ENCODE results near the gene TMC5.
A peak's percentile ranks its signal among the peaks of the same experiment; 100 is the strongest.

Gene TMC5

DNA sequence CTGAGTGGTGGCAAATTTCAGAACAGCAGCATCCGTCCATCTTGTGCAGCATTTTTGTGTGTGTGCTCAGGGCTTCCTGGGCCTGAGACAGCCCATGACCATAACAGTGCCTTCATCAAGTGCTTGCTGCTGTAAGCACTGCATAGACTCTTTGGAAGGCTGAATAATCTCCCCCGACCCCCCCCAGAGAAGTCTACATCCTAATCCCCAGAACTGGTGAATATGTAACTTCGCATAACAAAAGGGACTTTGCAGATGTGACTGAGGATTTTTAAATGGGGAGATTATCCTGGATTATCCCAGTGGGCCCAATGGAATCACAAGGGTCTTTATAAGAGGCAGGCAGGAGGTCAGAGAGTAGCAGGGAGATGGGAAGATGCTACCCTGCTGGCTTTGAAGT, 50.6 kb downstream of the TMC5 start:
- DNase-seq = no peak

- DNase-seq = no peak
Measured at GRCh38 chr16:19472482-19472881, 54.8 kb downstream of the TMC5 start.

DNA sequence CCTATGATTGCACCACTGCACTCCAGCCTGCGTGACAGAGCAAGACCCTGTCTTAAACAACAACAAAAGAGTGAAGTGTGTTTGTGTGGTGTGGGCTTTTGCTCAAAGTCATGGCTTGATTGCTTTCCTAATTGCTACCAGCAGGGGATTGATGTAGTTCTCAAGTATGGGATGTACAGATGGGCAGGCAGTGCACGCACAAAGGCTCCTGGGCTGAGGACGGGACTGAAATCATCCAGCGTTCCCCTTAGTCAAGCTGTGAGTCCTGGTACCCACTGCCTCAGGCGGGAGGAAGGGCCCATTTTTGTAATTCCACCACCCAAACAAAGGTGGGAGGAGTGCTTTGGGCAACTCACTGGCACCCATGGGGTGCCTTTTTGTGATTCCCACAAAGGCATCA, 56.9 kb downstream of the TMC5 start:
- DNase-seq = no peak

DNA sequence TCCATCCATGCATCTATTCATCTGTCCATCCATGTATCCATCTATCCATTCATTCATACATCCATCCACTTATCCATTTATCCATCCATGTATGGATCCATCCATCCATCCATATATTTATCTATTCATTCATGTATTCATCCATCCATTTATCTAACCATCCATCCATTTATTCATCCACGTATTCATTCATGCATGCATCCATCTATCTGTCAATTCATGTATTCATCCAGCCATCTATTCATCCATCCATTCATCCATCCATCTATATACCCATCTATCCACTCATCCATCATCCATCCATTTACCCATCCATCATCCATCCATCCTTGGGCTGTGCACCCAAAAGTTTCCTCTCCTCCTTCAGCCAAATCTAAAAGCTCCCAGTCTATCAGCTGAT, 60.8 kb downstream of the TMC5 start:
- DNase-seq = no peak

- DNase-seq = no peak
Measured at GRCh38 chr16:19479302-19479721, 61.6 kb downstream of the TMC5 start.

DNA sequence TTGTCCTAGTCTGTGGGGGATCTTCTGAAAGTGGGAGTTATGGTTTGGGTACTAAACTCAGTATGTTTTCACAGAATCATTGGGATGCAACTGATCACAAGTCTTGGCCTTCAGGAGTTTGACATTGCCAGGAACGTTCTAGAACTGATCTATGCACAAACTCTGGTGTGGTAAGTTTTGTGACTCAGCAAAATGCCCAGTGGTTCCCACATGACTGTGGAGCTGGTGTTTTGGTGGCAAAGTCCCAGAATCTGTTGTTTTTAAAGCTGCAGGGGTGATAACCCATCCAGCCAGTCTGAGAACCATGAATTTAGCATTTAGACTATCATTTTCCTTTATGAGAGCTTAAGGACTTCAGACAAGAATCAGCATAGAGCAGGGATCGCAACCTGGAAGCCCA, 63.6 kb downstream of the TMC5 start:
- no peak for DNase-seq

- no peak for DNase-seq
Measured at GRCh38 chr16:19481769-19482168, 64.1 kb downstream of the TMC5 start.

- no peak for DNase-seq
Measured at GRCh38 chr16:19482291-19482690, 64.6 kb downstream of the TMC5 start.

- DNase-seq = no peak
Measured at GRCh38 chr16:19484096-19484495, 66.4 kb downstream of the TMC5 start.

- no peak for DNase-seq
Measured at GRCh38 chr16:19485611-19486010, 67.9 kb downstream of the TMC5 start.

- no peak for DNase-seq
Measured at GRCh38 chr16:19486051-19486450, 68.4 kb downstream of the TMC5 start.

- DNase-seq = no peak
Measured at GRCh38 chr16:19486750-19487325, 69.2 kb downstream of the TMC5 start.

DNA sequence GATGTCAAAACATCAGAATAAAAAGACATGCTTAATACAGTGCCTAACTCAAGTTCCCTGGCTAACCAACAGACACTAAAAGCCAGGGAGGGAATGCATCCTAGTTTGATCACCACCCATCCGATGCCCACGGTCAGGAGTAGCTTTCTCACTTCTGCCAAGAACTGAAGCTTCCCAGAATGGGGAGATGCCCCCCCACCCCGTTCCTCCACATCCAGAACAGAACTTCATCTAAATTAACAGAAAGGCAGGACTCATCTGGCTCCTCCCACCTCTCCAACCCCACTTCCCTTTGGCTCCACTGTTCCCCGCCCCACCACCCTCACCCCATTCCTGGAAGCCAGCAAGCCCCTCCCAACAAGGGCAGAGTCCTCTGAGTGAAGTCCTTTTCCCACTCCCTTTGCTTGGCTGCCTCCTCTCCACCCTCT, 70.5 kb downstream of the TMC5 start:
- no peak for DNase-seq

DNA sequence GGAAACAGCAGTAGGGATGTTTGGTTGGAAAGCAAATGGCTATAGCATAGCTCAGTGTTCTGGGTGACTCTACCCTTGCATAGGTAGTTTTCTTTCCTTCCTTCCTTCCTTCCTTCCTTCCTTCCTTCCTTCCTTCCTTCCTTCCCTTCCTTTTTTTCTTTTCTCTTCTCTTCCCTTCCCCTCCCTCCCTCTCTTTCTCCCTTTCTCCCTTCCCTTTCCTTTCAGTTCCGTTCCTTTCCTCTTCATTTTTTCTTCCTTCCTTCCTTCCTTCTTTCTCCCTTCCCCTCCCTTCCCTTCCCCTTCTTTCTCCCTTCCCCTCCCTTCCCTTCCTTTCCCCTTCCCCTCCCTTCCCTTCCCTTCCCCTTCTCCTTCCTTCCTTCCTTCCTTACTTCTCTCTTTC, 72.9 kb downstream of the TMC5 start:
- no peak for DNase-seq

- DNase-seq = no peak
Measured at GRCh38 chr16:19497176-19497575, 79.5 kb downstream of the TMC5 start.

- no peak for DNase-seq
Measured at GRCh38 chr16:19499006-19499405, 81.3 kb downstream of the TMC5 start.

DNA sequence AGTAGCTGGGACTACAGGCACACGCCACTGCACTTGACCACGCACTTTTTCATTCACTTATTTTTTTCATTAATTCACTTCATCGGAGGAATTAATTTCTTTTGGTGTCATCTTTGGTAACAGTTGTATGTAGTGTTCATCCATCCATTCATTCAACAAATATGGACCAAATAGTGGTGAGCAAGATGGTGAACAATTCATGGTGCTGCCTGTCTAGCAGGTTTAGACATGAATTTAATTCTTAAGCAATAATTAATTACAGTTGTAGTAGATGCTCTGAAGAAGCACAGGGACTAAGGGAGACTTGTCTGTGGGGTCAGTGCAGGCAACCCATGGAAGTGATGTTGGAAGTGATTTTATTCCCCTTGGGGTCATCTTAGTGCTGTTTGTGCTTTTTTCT, 81.8 kb downstream of the TMC5 start:
- no peak for DNase-seq

- DNase-seq = peak in 3 of 4 experiments; percentile 3 to 18 (median 7)
Measured at GRCh38 chr16:19502395-19503131, 84.9 kb downstream of the TMC5 start.

DNA sequence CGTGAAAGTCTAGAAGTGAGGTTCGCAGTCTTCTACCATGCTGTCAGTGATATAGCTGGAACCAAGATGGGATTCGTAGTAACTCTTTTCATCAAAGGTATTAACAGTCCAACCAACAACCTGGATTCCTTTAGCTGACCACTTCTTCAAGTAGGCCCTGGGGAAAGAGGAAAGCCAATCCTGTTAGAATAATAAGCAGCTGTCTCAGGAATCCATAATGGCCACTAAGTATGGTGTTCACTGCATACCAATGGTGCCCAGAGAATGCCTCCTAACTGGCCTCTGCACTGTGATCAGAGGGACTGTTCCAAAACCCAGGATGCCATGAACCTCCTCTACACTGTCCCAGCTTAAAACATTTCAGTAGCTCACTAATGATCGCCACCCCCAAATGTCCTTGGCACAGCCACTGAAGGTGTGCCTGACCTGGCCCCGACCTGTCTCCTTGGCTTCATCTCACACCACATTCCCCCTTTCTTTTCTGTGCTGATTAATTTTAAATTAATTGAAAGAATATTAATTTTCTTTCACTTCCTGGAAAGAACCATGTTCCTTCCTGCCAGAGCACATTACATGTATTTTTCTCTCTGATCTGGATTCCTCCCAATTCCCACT, 85.9 kb downstream of the TMC5 start:
- DNase-seq = no peak

- no peak for DNase-seq
Measured at GRCh38 chr16:19505600-19506303, 88.1 kb downstream of the TMC5 start.

GRCh38 chr16:19506965-19507364, 89.3 kb downstream of the TMC5 start:
- no peak for DNase-seq

DNA sequence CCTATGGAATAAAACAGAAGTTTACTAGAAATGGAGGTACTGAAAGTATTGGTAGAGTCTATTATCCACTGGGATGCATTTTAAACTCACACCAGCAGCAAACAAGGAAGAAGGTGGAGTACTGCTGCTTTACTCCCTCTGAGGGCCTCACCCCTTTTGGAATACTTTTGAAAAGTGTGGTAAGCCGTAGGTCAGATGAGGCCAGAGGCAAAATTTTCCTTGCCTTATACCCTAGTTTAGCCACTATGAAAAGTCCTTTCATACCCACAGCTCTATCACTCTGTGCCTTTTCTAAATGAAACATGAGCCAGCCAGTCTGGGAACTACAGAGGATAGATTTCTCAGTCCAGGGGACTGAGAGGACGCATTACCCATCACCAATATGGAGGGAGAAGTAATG, 90.2 kb downstream of the TMC5 start:
- no peak for DNase-seq

DNA sequence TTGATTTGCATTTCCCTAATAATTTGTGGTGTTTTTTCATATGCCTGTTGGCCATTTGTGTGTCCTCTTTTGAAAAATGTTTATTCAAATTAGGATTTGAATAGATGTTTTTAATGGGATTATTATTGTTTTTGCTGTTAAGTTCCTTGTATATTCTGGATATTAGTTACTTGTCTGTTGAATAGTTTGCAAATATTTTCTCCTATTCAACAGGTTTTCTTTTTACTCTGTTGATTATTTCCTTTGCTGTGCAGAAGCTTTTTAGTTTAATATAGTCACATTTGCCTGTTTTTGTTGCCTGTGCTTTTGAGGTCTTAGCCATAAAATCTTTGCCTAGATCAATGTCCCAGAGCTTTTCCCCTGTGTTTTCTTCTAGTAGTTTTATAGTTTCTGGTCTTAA, 94.6 kb downstream of the TMC5 start:
- DNase-seq = no peak

Data from activated naive CD4-positive, alpha-beta T cell (primary cell).